ENCODE data around the gene CYP4F22.
A peak's percentile ranks its signal among the peaks of the same experiment; 100 is the strongest.

The CYP4F22 gene

DNA sequence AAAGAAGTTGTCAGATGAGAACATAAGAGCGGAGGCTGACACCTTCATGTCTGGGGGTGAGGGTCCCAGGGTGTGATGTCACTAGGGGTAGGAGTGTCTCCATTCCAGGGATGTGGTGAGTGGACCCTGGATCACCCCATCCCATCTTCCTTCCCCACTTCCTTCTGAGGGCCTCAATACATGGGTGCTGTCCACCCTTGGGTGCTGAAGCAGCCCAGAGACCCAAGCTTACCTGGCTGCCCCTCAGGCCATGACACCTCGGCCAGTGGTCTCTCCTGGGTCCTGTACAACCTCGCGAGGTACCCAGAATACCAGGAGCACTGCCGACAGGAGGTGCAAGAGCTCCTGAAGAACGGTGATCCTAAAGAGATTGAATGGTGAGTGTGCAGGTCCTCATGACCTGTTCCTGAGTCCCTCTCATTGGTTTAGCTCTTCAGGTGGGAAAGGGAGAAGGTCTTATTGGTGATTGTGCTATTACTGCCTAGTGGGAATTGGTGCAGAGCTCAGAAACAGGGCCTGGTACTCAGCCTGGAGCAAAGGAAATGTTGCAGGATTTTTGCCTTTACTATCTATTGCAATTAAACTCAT, 69.0 kb downstream of the CYP4F22 start:
- TF ChIP-seq TAF1 (IDR thresholded peaks at IDR 0.05; ENCODE audit: borderline replicate concordance, insufficient read depth, low read length) (no peak), POLR2AphosphoS5 (IDR thresholded peaks at IDR 0.05; ENCODE audit: low read depth, low read length) (no peak), FOXP2 (optimal IDR thresholded peaks at IDR 0.05; ENCODE audit: borderline replicate concordance, extremely low read depth, extremely low read length, insufficient read depth) (no peak), REST (IDR thresholded peaks at IDR 0.05; ENCODE audit: insufficient read depth in 1 of 2, low read depth in 2 of 2, low read length in 2 of 2) (peak; percentile 71 to 88), SIN3A (IDR thresholded peaks at IDR 0.05; ENCODE audit: borderline replicate concordance, insufficient read depth, low read length) (no peak)

DNA sequence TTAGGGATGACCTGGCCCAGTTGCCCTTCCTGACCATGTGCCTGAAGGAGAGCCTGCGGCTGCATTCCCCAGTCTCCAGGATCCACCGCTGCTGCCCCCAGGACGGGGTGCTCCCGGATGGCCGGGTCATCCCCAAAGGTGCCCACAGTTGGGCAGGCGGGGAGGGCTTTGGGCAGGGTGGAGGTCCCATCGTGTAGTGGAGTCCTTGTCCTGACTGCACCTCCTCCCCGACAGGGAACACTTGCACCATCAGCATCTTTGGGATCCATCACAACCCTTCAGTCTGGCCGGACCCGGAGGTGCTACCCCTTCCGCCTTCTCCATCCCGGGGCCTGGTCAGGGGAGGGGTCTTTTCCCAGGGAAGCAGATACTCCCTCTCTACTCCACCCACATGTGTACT, 75.0 kb downstream of the CYP4F22 start:
- no peak for TF ChIP-seq SIN3A (IDR thresholded peaks at IDR 0.05; ENCODE audit: borderline replicate concordance, insufficient read depth, low read length)
- TF ChIP-seq REST (IDR thresholded peaks at IDR 0.05; ENCODE audit: insufficient read depth in 1 of 2, low read depth in 2 of 2, low read length in 2 of 2), result no peak
- TF ChIP-seq POLR2AphosphoS5 (IDR thresholded peaks at IDR 0.05; ENCODE audit: low read depth, low read length), result no peak
- TF ChIP-seq TAF1 (IDR thresholded peaks at IDR 0.05; ENCODE audit: borderline replicate concordance, insufficient read depth, low read length), result no peak
- no peak for TF ChIP-seq FOXP2 (optimal IDR thresholded peaks at IDR 0.05; ENCODE audit: borderline replicate concordance, extremely low read depth, extremely low read length, insufficient read depth)

- TF ChIP-seq FOXP2 (optimal IDR thresholded peaks at IDR 0.05; ENCODE audit: borderline replicate concordance, extremely low read depth, extremely low read length, insufficient read depth) (no peak), TAF1 (IDR thresholded peaks at IDR 0.05; ENCODE audit: borderline replicate concordance, insufficient read depth, low read length) (no peak), REST (IDR thresholded peaks at IDR 0.05; ENCODE audit: insufficient read depth in 1 of 2, low read depth in 2 of 2, low read length in 2 of 2) (no peak), SIN3A (IDR thresholded peaks at IDR 0.05; ENCODE audit: borderline replicate concordance, insufficient read depth, low read length) (no peak), POLR2AphosphoS5 (IDR thresholded peaks at IDR 0.05; ENCODE audit: low read depth, low read length) (no peak)
Measured at GRCh38 chr19:15584095-15584494, 75.8 kb downstream of the CYP4F22 start.

- no peak for TF ChIP-seq TAF1 (IDR thresholded peaks at IDR 0.05; ENCODE audit: borderline replicate concordance, insufficient read depth, low read length)
- no peak for TF ChIP-seq POLR2AphosphoS5 (IDR thresholded peaks at IDR 0.05; ENCODE audit: low read depth, low read length)
- TF ChIP-seq SIN3A (IDR thresholded peaks at IDR 0.05; ENCODE audit: borderline replicate concordance, insufficient read depth, low read length), result no peak
- TF ChIP-seq REST (IDR thresholded peaks at IDR 0.05; ENCODE audit: insufficient read depth in 1 of 2, low read depth in 2 of 2, low read length in 2 of 2), result 0 out of 4 replicates have a peak, but pooled peaks have one; percentile 13 to 42
- peak; percentile 10 for TF ChIP-seq FOXP2 (optimal IDR thresholded peaks at IDR 0.05; ENCODE audit: borderline replicate concordance, extremely low read depth, extremely low read length, insufficient read depth)
Measured at GRCh38 chr19:15584541-15585115, 76.3 kb downstream of the CYP4F22 start.

Data from PFSK-1 (cell line).